Effector memory CD4-positive, alpha-beta T cell (primary cell): ENCODE data around the gene HMOX2.

Experiments used
- DNase-seq, 3 donors: peaks; one replicate each; pipeline ENCODE4 v3.0.0-alpha.2; 2020
- H3K27ac ChIP-seq: 2 replicates; pipeline ENCODE4 v1.7.0; 2013; ENCODE audit warnings: mild to moderate bottlenecking, low read length, moderate library complexity; ENCODE audit not compliant: insufficient read depth, poor library complexity, severe bottlenecking
- H3K27me3 ChIP-seq: replicated peaks from 2 replicates; pipeline ENCODE4 v1.7.0; 2013; ENCODE audit warnings: mild to moderate bottlenecking, low read length; ENCODE audit not compliant: insufficient read depth, control insufficient read depth, poor library complexity, severe bottlenecking
- H3K36me3 ChIP-seq: 2 replicates; pipeline ENCODE4 v1.7.0; 2013; ENCODE audit warnings: mild to moderate bottlenecking, low read length, moderate library complexity; ENCODE audit not compliant: control insufficient read depth, insufficient read depth
- H3K4me1 ChIP-seq: 2 replicates; pipeline ENCODE4 v1.7.0; 2013; ENCODE audit warnings: low read length, mild to moderate bottlenecking; ENCODE audit not compliant: control insufficient read depth, insufficient read depth, poor library complexity, severe bottlenecking
- H3K4me3 ChIP-seq: 2 replicates; pipeline ENCODE4 v1.7.0; 2013; ENCODE audit warnings: low read length, low read depth, mild to moderate bottlenecking; ENCODE audit not compliant: insufficient read depth, poor library complexity, severe bottlenecking
- H3K9me3 ChIP-seq: 2 replicates; pipeline ENCODE4 v1.7.0; 2013; ENCODE audit warnings: mild to moderate bottlenecking, low read length, moderate library complexity; ENCODE audit not compliant: control insufficient read depth

HMOX2 gene

DNA sequence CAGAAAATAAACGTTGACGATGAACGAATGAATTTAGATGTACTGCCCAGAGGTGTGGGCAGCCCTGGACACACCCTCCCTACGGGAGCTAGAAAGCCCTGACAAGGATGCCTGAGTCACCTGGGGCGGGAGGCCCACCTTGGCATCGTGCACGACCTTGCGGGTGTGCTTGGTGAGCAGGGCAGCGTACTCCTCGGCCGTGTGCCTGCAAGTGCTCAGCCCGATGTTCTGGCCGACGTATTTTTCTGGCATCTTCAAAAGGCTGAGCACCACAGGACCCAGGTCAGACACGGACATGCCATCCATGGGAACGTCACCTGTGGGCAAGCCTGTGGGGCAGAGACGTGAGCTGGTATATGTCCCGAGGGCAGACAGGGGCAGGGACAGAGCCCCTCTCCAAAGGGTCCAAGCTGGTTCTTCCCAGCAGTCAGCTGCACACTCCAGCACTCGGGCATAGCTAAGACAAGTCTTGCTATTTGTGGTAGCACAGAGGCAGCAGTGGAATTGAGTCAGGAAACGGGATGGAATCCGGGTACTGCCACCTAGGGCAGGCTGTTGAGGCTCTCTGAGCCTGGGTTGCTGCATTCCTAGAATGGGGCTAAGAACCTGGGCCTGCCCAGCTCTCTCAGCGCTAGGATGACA lies 12.6 kb upstream of the HMOX2 start:
- no peaks in the 10 kb centered on the region for H3K27me3 ChIP-seq
- no peak overlapping the region for H3K27ac ChIP-seq
- H3K36me3 ChIP-seq = peaks cover 37% of the 10 kb centered on the region
- no peak for DNase-seq
- no peak overlapping the region for H3K4me3 ChIP-seq
- H3K9me3 ChIP-seq = no peaks in the 10 kb centered on the region
- peaks cover 25% of the 10 kb centered on the region for H3K4me1 ChIP-seq

DNA sequence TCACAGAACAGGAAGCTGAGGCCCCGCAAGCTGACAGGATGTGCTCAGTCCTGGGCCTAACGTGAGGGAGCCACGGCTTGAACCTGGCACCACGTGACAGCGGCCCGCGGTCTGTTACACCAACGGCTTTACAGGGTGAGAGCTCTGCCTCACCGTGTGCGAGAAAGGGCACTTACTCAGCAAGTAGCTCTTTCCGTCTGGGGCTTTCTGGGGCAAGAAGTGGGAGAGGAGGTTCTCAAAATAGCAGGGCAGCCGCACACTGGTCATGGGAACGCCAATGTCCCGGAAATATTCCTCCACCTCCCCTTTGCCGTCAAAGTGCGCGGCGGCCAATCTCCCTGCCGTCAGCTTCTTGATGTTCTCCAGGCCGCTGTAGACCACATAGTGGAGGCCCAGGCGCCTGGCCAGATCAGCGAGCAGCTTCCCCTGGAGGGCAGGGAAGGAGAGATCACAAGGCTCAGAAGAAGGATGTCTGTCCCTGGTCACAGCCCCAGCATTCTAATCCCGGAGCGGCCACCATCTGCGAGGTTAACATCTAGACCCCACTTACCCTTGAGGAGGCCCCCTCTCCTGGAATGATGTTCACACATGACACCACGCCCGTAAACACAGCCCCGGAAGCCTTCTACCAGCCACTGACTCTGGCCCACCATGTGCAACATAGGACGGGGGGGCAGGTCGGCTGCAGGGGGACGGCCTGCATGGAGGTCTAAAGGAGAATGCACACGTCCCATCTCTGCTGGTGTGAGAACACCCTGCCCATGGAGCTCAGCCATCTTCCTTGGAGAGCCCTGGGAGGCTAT lies 10.0 kb upstream of the HMOX2 start:
- Histone ChIP-seq H3K4me3 (no peak overlapping the region), H3K27me3 (no peaks in the 10 kb centered on the region), H3K36me3 (peaks cover 36% of the 10 kb centered on the region), H3K27ac (peak overlapping the region; percentile 47), H3K9me3 (no peaks in the 10 kb centered on the region), H3K4me1 (peaks cover 15% of the 10 kb centered on the region)
- peak; percentile 49 to 54 (median 51) for DNase-seq

DNA sequence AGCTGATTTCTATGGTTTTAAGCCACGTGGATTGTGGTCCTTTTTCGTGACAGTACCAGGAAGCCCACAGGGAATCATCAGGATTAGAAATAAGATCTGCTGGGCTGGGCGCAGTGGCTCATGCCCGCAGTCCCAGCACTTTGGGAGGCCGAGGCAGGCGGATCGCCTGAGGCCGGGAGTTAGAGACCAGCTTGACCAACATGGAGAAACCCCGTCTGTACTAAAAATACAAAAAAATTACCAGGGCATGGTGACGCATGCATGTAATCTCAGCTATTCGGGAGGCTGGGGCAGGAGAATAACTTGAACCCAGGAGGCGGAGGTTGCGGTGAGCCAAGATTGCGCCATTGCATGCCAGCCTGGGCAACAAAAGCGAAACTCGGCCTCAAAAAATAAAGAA lies 8.3 kb upstream of the HMOX2 start:
- no peak overlapping the region for H3K4me3 ChIP-seq
- H3K27ac ChIP-seq = no peak overlapping the region
- no peak for DNase-seq
- H3K36me3 ChIP-seq = peaks cover 25% of the 10 kb centered on the region
- peaks cover 15% of the 10 kb centered on the region for H3K4me1 ChIP-seq
- no peaks in the 10 kb centered on the region for H3K9me3 ChIP-seq
- H3K27me3 ChIP-seq = no peaks in the 10 kb centered on the region

DNA sequence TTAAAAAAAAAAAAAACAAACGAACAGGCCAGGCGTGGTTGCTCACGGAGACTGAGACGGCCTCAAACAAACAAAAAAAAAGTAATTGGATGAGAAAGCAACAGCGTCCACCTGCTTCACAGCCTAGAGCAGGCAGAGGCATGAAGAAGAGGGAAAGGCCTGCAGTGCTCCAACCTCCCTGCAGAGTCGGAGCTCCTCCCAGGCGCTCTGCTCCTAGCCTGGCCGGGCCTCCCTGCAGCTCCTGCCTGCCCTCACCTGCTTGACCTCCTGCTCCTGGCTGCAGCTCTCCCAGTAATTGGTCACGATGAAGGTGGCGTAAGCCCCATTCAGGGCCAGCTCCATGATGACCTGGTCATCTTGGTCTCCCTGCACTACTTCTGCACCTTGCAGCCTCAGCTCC lies 7.2 kb upstream of the HMOX2 start:
- peaks cover 17% of the 10 kb centered on the region for H3K36me3 ChIP-seq
- H3K4me3 ChIP-seq = no peak overlapping the region

DNA sequence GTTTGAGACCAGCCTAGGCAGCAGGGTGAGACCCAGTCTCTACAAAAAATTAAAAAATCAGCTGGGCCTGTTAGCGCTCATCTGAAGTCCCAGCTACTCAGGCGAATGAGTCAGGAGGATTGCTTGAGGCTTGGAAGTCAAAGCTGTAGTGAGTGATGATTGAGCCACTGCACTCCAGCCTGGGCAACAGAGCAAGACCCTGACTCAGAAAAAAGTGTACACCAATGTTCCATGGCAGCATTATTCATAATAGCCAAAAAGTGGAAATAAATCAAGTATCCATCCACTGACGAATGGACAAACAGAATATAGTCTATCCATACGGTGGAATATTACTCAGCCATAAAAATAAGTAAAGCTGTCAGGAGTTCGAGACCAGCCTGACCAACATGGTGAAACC lies 4.3 kb upstream of the HMOX2 start:
- H3K9me3 ChIP-seq = no peaks in the 10 kb centered on the region
- H3K4me3 ChIP-seq = no peak overlapping the region
- no peak for DNase-seq
- H3K27ac ChIP-seq = no peak overlapping the region
- peaks cover 5% of the 10 kb centered on the region for H3K36me3 ChIP-seq
- peaks cover 24% of the 10 kb centered on the region for H3K4me1 ChIP-seq
- no peaks in the 10 kb centered on the region for H3K27me3 ChIP-seq

More for the DNA sequence above, 7.2 kb upstream of the HMOX2 start:
- no peaks in the 10 kb centered on the region for H3K9me3 ChIP-seq
- H3K27me3 ChIP-seq = no peaks in the 10 kb centered on the region
- no peak overlapping the region for H3K27ac ChIP-seq
- no peak for DNase-seq
- H3K4me1 ChIP-seq = peaks cover 18% of the 10 kb centered on the region

DNA sequence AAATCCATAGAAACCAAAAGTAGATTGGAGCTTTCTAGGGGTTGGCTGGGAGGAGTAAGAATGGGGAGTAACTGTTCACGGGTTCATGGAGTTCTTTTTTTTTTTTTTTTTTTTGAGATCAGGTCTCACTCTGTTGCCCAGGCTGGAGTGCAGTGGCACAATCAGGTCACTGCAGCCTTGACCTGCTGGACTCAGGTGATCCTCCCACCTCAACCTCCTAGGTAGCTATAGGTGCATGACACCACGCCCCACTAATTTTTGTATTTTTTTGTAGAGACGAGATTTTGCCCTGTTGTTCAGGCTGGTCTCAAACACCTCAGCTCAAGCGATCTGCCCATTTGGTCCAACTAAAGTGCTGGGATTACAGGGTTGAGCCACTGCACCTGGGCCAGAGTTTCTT lies 3.3 kb upstream of the HMOX2 start:
- Histone ChIP-seq H3K27ac (no peak overlapping the region), H3K36me3 (peaks cover 5% of the 10 kb centered on the region), H3K4me3 (no peak overlapping the region), H3K9me3 (no peaks in the 10 kb centered on the region), H3K27me3 (no peaks in the 10 kb centered on the region), H3K4me1 (peaks cover 26% of the 10 kb centered on the region)
- DNase-seq = no peak

DNA sequence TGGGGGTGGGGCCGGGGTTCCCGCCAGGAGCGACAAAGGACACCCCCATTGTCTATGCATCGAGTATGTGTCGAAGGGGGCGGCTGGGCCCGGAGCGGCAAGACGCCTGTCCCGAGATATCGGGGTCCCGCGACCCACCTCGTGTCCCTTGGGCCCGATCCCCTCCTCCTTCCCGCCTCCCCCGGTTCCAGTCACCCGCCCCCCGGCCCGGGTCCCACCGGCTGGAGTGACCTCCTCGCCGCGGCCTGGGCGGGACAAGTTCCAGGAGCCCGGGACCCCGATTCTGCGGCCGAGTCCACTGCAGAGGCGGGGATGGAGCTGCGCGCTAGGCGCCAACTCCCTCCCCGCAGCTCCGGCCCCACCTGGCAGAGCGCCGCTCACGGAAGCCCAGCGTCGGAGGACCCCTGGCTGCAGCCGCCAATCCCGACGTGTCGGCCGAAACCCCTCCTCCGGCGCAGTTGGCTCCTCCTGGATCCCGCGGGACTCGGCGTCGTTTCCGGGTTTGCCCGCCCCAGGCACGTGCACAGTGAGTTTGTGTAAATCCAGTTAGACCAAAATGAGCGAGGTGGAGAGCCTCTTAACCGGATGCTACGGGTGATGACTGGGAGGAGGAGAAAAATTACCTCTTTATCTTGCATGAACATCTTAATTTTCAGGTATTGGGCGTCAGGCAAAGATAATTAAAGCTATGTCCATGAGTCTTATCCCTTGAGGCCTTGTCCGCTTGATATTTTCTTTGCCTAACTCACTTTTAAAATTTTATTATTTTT lies 1.8 kb upstream of the HMOX2 start, which contains the start of gene NMRAL1:
NMRAL1 (minus strand) TSS at position 434 of the 770 bp plus-strand sequence. CDS start 493 bp downstream, outside the sequence.
- peak; percentile 79 to 90 (median 85) for DNase-seq
- Histone ChIP-seq H3K4me1 (peaks cover 26% of the 10 kb centered on the region), H3K4me3 (peak within 1 kb of the TSS; percentile 72), H3K27ac (peak within 1 kb of the TSS; percentile 79), H3K36me3 (peaks cover under 1% of the 10 kb centered on the region), H3K27me3 (no peaks in the 10 kb centered on the region), H3K9me3 (no peaks in the 10 kb centered on the region)

DNA sequence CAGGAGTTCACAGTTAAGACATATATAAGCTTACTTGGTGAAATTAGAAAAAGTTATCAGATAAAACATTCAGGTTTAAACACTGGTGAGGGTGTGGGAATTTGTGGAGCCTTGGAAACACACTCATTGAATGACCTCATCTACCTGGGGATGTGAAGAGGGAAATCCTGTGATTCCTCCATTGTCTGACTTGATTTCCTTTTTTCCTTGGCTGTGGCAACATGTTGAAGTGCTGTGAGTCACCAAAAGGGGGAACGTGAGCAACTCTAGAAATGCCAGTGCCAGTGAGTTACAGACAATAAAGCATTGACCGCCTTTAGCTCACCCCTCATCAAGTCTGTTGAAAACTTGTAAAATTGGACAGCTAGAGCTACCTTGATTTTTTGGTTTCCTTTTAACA lies 1.8 kb downstream of the HMOX2 start:
- no peak for DNase-seq
- Histone ChIP-seq H3K36me3 (no peaks in the 10 kb centered on the region), H3K4me1 (peaks cover 37% of the 10 kb centered on the region), H3K27ac (peak overlapping the region; percentile 84), H3K4me3 (peak overlapping the region; percentile 15), H3K27me3 (no peaks in the 10 kb centered on the region), H3K9me3 (no peaks in the 10 kb centered on the region)

DNA sequence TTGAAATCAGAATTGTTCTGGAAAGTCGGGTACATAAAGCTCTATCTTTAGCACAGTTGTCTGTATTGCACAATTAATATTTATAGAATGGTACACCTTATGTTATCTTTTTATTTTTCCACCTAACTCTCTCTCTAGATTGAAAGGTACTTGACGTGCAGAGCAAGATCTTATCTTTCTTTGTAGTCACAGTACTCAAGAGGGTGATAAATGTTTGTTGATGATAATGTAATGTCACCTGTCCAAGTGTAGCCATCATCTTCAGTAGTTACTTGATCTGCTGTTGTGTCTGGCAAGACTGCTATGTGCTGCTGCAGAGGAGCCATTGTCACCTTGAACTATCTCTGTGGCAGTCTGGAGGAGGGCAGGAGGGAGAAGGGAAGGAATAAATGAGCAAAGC lies 5.3 kb downstream of the HMOX2 start:
- no peak overlapping the region for H3K27ac ChIP-seq
- H3K4me3 ChIP-seq = no peak overlapping the region
- no peak for DNase-seq
- no peaks in the 10 kb centered on the region for H3K27me3 ChIP-seq
- no peaks in the 10 kb centered on the region for H3K9me3 ChIP-seq
- H3K4me1 ChIP-seq = peaks cover 18% of the 10 kb centered on the region
- peaks cover 11% of the 10 kb centered on the region for H3K36me3 ChIP-seq
